ENCODE results near the gene CDIP1. TPM values are rescaled to one million over a fixed set of nuclear protein-coding genes. Genes with fewer than 3 reads are reported as not detected.

Gene CDIP1
- total and polyA plus RNA-seq, 2 of the 8 experiments (the other 6 are each of a cell fraction or from before 2014, with no cell fraction given): 56.6 to 76.3 TPM

- Histone ChIP-seq H3K36me3 (ENCODE audit: control insufficient read depth in 2 of 4, insufficient read depth in 4 of 4, low read length in 3 of 4) (no peaks in the 10 kb centered on the region), H3K4me2 (ENCODE audit: insufficient read depth in 1 of 2, low read depth in 2 of 2, low read length in 2 of 2) (no peak overlapping the region), H2BK5ac (ENCODE audit: low read depth, low read length) (no peak overlapping the region), H2BK15ac (ENCODE audit: low read length) (no peak overlapping the region), H3K79me2 (ENCODE audit: control insufficient read depth in 1 of 2, insufficient read depth in 2 of 2, low read length in 2 of 2) (no peaks in the 10 kb centered on the region), H2AFZ (ENCODE audit: low read length) (no peak overlapping the region), H3K23me2 (ENCODE audit: low read depth, low read length) (no peaks in the 10 kb centered on the region), H3K18ac (ENCODE audit: extremely low read depth, low read length) (no peak overlapping the region), H4K20me1 (replicated peaks in 1 of 2; ENCODE audit: control insufficient read depth in 1 of 2, insufficient read depth in 2 of 2, low read length in 2 of 2) (no peaks in the 10 kb centered on the region), H2BK20ac (ENCODE audit: low read length) (no peak overlapping the region), H2AK5ac (ENCODE audit: low read depth, low read length) (no peak overlapping the region), H3K4ac (replicated peaks; ENCODE audit: insufficient read length, low read depth, low read length) (no peak overlapping the region), H3K56ac (replicated peaks; ENCODE audit: insufficient read length, low read depth, low read length) (no peak overlapping the region), H2BK12ac (ENCODE audit: low read depth, low read length) (peak overlapping the region; percentile 7; the same call in 1 of the 2 replicates), H4K5ac (ENCODE audit: insufficient read length, low read depth, low read length) (no peak overlapping the region), H3K27ac (ENCODE audit: low read depth, low read length) (no peak overlapping the region), H3K9ac (replicated peaks in 1 of 4; ENCODE audit: extremely low read depth in 1 of 4, low read depth in 3 of 4, low read length in 3 of 4) (no peak overlapping the region), H3K79me1 (ENCODE audit: low read depth, low read length) (no peaks in the 10 kb centered on the region), H3K14ac (ENCODE audit: insufficient read length) (no peak overlapping the region), H3K4me3 (ENCODE audit: extremely low read depth in 1 of 4, insufficient read depth in 2 of 4, low read depth in 3 of 4, low read length in 4 of 4) (no peak overlapping the region), H4K8ac (ENCODE audit: extremely low read depth, insufficient read depth, low read length) (no peak overlapping the region), H3K4me1 (replicated peaks in 1 of 4; ENCODE audit: control insufficient read depth in 3 of 4, insufficient read depth in 4 of 4, low read length in 3 of 4) (peaks cover 7 to 11% (median 7%) of the 10 kb centered on the region in 4 experiments), H3K27me3 (replicated peaks in 1 of 4; ENCODE audit: control insufficient read depth in 3 of 4, extremely low read depth in 1 of 4, insufficient read depth in 3 of 4, low read length in 3 of 4) (no peaks in the 10 kb centered on the region), H2BK120ac (replicated peaks; ENCODE audit: low read depth, low read length) (no peak overlapping the region), H4K91ac (replicated peaks; ENCODE audit: insufficient read length, low read length) (peak overlapping the region; percentile 10), H3K9me3 (ENCODE audit: insufficient read depth in 2 of 2, low read depth in 1 of 2, low read length in 1 of 2) (no peaks in the 10 kb centered on the region), H3K23ac (ENCODE audit: insufficient read length) (no peak overlapping the region)
- ChIA-PET CTCF (ENCODE audit: partially characterized antibody) (interaction anchor here (0.8 to 8.9 kb wide), 30 partner anchors 8 to 139 kb away, joined by 3 to 143 read pairs (median 5); partner anchors contain the start of genes C16orf96, CDIP1 and MGRN1), POLR2A (ENCODE audit: partially characterized antibody) (interaction anchor here (0.9 to 1.5 kb wide), 7 partner anchors 11 to 75 kb away, joined by 3 to 5 read pairs (median 3); no protein-coding TSS in a partner anchor)
- 78% methylated on average over 11 of the region's 11 CpGs; no CpG with 5 or more reads in 1 of the 2 experiments for WGBS, 2 experiments (ENCODE audit: extremely low coverage in 1 of 2, insufficient coverage in 1 of 2, insufficient read length in 1 of 2, insufficient replicate concordance in 2 of 2, low coverage in 1 of 2, low lambda C conversion rate in 2 of 2, missing lambda C conversion rate in 1 of 2)
- TF ChIP-seq, protein P1, sequence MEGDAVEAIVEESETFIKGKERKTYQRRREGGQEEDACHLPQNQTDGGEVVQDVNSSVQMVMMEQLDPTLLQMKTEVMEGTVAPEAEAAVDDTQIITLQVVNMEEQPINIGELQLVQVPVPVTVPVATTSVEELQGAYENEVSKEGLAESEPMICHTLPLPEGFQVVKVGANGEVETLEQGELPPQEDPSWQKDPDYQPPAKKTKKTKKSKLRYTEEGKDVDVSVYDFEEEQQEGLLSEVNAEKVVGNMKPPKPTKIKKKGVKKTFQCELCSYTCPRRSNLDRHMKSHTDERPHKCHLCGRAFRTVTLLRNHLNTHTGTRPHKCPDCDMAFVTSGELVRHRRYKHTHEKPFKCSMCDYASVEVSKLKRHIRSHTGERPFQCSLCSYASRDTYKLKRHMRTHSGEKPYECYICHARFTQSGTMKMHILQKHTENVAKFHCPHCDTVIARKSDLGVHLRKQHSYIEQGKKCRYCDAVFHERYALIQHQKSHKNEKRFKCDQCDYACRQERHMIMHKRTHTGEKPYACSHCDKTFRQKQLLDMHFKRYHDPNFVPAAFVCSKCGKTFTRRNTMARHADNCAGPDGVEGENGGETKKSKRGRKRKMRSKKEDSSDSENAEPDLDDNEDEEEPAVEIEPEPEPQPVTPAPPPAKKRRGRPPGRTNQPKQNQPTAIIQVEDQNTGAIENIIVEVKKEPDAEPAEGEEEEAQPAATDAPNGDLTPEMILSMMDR (IDR thresholded peaks at IDR 0.05; ENCODE audit: control extremely low read depth in 1 of 3, insufficient read depth in 1 of 3, low read depth in 1 of 3, low read length in 3 of 3): peak; percentile 63 to 78 (median 70)
- TF ChIP-seq RAD21 (IDR thresholded peaks at IDR 0.05 in 1 of 2, conservative IDR thresholded peaks at IDR 0.05 in 1 of 2; ENCODE audit: low read depth in 2 of 2, low read length in 2 of 2) (peak; percentile 86 to 93), NANOG (IDR thresholded peaks at IDR 0.05; ENCODE audit: insufficient read depth, low read depth, low read length, poor library complexity, severe bottlenecking) (no peak)
- FAIRE-seq (no peak), DNase-seq (ENCODE audit: low read depth in 1 of 2, low spot score in 2 of 2) (peak; percentile 49 to 53)
These were observed 36.5 kb upstream of the CDIP1 start for GRCh38 chr16:4574919-4575705.

Measured in H1 (cell line).